ENCODE data around the gene FXYD4.

Gene FXYD4

DNA sequence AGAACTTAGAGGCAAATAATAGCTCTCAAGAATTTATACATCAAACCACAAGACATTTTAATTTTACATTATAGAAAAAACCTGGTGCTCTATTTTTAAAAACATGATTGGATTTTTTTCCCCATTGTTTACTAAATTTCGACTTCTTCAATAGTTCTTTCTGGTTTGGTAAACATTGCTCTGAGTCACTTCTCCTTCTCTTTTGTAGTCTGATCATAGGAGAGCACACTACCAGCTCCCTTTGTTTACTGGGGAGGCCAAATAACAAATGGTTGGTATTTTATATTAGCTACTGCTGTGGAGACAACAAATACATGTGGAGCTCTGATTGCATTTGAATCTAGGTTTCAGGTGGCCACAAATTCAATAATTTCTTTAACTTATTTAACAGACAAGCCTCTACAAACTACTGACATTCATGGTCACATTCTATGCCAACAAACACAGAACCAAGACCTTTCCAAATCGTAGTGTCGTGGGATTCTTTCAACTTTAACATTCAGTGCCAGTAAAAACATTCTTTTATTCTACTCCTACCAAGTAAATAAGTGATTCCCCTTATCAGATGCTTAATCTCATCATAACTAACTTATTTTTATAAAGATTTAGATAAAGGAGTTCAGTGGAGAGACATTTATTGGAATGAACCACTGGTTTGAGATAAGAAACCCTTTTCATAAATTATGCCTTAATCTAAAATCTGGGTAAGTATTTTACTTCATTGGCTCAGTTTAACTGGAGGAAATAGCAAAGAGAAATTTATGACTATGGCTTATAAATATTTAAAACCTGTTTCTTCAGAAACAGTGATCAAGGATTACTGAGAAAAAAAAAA is 17.7 kb upstream of the FXYD4 start:
- H3K4me3 ChIP-seq (ENCODE audit: low read length): no peak overlapping the region
- no peak for TF ChIP-seq ZNF274 (IDR thresholded peaks at IDR 0.05; ENCODE audit: low read depth, low read length)

DNA sequence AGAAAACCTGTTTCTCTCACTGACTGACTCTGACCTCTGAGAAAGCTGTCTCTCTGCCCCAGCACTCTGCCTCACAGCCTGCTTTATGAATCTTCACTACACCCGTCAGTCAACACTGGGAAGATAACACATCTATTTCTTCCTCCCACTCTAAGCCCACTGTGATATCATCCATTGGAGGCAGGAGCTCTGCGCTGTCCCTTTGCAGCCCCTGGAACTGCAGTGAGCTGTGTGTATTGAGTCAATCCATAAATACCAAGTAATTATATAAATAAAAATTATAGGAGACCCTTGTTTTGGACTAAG is 17.2 kb upstream of the FXYD4 start:
- H3K4me3 ChIP-seq (ENCODE audit: low read length): no peak overlapping the region
- TF ChIP-seq ZNF274 (IDR thresholded peaks at IDR 0.05; ENCODE audit: low read depth, low read length): no peak

DNA sequence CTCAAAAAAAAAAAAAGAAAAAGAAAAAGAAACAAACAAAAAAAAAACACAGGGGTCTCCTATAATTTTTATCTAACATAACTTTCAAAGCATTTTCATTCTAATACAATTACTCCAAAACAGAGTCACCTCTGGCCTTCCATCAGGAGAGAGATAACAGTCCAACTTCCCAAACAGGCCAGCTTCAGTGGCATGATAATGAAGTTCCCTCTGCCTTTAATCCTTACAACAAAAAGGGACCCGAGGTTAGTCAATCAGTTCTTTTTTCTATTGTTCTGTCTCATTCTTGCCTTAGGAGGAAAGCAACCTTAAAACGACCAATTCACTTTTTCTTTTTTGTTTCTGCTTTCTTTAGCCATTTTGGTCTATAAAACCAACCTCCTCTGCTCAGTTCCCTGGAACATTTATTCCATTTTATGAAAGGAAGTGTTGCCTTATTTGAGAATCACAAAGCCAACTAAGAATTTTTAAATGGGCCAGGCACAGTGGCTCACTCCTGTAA is 16.5 kb upstream of the FXYD4 start:
- TF ChIP-seq ZNF274 (IDR thresholded peaks at IDR 0.05; ENCODE audit: low read depth, low read length): no peak

DNA sequence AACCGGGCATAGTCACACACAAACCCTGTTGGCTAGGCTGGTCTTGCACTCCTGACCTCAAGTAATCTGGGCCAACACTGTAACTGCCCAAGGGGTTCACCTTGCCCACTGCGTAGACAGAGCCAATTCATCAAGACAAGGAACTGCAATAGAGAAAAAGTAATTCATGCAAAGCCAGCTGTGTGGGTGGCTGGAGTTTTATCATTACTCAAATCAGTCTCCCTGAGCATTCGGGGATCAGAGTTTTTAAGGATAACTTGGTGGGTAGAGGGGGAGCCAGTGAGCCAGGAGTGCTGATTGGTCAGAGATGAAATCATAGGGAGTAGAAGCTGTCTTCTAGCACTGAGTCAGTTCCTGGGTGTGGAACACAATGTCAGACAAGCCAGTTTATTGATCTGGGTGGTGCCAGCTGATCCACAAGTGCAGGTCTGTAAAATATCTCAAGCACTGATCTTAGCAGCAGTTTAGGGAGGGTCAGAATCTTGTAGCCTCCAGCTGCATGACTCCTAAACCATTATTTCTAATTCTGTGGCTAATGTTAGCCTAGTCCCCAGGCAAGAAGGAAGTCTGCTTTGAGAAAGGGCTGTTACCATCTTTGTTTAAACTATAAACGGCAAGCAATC is 15.6 kb upstream of the FXYD4 start:
- H3K4me3 ChIP-seq (ENCODE audit: low read length): no peak overlapping the region
- TF ChIP-seq ZNF274 (IDR thresholded peaks at IDR 0.05; ENCODE audit: low read depth, low read length): no peak

More for the DNA sequence above, 16.5 kb upstream of the FXYD4 start:
- no peak overlapping the region for H3K4me3 ChIP-seq (ENCODE audit: low read length)

DNA sequence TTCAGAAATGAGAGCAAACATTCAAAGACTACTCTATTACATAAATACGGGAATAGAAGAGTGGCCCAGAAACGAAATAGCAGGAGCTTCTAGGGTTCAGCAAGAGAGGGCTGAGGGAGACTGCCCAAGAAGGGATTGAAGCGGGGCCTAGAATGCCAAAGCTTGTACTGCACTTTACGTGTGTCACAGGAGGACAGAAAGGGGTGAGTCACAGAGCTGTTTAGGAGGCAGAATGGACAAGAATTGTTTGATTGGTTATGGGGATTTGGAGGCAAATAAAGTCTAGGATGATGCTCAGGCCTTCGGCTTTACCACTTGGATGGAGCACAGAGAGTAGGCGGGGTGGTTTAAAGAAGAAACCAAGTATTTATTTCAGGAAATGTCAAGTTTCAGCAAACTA is 11.3 kb upstream of the FXYD4 start:
- TF ChIP-seq ZNF274 (IDR thresholded peaks at IDR 0.05; ENCODE audit: low read depth, low read length): no peak
- no peak overlapping the region for H3K4me3 ChIP-seq (ENCODE audit: low read length)

DNA sequence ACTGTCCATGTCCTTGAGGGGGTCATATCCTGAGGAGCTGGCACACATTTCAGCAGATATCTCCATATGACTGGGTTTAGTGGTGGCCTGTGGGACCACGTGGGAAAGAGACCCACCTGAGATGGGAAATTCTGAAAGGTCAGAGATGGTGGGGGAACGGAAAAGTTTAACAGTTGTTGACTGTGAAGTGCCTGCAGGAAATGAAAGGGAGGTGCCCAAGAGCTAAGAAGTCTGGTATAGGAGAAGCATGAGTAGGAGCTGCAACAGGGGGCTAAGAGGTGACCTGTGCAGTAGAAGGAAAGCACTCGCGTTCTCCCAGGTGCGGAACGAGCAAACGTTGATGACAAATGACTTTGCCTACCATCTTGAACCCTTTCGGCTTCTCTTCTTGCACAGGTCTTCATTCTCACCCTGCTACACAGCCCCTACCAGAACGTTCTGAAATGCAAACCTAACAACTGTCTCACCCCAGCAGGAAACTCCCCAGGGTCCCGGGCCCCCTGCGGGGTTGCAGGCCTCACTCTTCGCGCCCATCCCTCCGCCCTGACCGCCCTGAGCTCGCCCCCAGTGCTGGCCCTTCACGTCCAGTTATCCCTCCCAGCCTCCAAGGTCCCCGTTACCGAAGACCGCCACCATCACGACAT is 9.8 kb upstream of the FXYD4 start:
- peak overlapping the region; percentile 76; the same call in 1 of the 2 replicates for H3K4me3 ChIP-seq (ENCODE audit: low read length)
- TF ChIP-seq ZNF274 (IDR thresholded peaks at IDR 0.05; ENCODE audit: low read depth, low read length): no peak

DNA sequence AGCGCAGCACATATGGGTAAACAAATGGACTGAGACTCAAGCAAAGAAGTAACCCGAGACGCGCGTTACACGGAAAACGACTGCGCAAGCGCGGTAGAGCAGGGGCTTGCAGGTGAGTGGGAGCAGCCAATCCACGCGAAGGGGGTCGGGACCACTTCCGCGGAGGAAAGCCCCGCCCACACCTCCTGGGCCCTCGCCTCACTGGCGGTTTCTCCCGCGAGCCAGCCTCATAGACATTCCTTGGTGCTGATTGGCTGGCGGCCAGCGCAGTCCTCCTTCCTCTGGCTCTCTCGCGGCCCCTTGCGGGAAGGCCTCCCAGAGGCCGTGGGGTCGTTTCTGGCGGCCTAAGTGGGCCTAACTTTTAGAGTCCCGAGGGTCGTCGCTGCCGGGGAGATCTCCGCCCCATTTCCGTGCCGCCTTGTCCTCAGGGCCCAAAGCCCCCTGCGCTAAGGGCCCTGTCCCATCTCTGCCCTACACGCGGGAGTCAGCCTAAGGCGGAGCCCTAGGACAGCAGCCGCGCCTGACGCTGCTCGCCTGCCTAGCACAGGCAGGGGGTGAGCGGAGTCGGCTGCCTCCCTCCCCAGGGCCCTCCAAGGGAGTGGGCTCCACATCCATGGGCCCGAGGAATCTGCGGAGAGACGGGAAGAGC is 9.1 kb upstream of the FXYD4 start:
- no peak for TF ChIP-seq ZNF274 (IDR thresholded peaks at IDR 0.05; ENCODE audit: low read depth, low read length)
- peak overlapping the region; percentile 76; the same call in 1 of the 2 replicates for H3K4me3 ChIP-seq (ENCODE audit: low read length)

DNA sequence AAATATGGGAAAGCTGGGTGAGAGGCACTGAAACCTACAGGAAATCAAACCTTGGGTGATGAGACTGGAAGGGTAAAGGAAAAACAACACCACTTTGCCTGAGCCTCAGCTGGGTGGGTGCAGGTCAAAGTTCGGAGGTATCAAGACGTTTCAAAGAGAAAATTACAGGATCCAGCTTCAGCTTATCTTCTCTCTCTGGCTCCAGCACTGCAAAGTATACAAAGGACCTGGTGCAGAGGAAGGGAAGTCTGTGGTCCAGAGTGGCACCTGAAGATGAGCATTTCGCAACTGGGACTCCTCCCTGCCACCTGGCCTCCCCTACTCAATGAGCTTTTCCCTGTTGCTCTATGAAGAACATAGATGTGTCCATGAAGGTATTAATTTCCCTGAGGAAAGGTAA is 6.4 kb upstream of the FXYD4 start:
- H3K4me3 ChIP-seq (ENCODE audit: low read length): no peak overlapping the region
- no peak for TF ChIP-seq ZNF274 (IDR thresholded peaks at IDR 0.05; ENCODE audit: low read depth, low read length)

DNA sequence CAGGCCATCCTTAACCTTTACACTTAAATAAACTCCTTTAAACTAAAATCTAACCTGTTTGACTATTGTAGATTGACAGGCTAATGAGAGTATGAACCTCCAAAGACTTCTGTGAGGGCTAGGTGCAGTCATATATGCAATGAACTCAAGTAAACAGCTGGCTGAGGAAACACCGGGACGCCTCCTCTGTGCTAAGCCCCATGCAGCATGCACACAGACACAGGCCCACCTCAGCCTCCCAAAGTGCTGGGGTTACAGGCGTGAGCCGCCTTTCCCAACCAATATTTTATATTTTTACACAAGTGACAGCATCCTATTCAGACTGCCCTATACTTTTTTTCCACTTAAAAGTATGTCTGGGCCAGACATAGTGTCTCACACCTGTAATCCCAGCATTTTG is 1.5 kb upstream of the FXYD4 start:
- no peak overlapping the region for H3K4me3 ChIP-seq (ENCODE audit: low read length)
- TF ChIP-seq ZNF274 (IDR thresholded peaks at IDR 0.05; ENCODE audit: low read depth, low read length): no peak

DNA sequence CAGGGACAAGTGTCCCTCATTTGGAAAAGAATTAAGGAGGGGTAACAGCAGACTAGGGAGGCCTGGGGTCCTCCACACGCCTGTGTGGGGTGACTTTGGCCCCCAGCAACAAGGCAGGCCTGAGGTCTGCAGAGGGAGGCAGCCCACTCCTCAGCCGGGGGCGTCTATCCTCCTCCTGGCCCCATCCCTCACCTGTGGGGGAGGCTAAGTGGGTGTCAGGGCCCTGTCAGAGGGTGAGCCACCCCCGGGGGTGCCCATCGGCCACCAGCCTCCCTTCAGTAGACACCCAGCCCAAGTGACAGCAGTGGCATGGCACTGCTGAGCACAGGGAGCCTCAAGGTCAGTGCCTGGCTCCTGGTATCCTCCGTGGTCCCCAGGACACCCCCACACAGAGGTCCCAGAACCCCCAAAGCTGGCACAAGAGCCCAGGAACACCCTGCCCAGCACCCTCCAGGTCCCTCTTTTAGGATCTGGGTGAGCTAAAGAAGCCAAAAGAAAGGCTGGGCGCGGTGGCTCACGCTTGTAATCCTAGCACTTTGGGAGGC is 693 bp upstream of the FXYD4 start:
- TF ChIP-seq ZNF274 (IDR thresholded peaks at IDR 0.05; ENCODE audit: low read depth, low read length): no peak
- no peak overlapping the region for H3K4me3 ChIP-seq (ENCODE audit: low read length)

DNA sequence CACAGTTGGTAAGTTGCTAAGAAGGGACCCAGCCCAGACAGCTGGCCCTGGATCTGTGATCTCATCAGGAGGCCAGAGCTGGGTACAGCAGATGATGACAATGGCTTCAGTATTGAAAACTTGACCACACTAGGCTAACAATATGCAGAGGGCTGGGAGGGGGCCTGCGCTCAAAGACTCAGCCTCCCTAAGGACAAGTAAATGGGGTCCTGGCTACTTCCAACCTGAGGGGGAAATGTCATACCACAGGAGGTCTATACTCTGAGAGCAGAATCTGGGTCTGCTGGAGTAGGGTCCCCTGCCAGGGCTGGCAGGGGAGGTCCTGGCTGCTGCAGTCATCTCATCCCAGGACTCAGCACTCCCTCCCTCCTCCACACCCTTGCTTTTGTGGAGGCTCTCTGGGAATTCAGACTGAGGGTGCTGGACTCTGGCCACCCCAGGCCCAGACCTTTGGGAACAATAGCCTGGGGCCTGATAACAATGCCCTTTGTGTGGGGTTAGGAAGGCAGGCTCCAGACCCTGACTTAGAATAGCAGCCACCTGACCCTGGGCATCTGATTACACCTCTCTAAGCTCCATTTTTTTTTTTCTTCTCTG is 1.4 kb downstream of the FXYD4 start:
- no peak for TF ChIP-seq ZNF274 (IDR thresholded peaks at IDR 0.05; ENCODE audit: low read depth, low read length)
- no peak overlapping the region for H3K4me3 ChIP-seq (ENCODE audit: low read length)

DNA sequence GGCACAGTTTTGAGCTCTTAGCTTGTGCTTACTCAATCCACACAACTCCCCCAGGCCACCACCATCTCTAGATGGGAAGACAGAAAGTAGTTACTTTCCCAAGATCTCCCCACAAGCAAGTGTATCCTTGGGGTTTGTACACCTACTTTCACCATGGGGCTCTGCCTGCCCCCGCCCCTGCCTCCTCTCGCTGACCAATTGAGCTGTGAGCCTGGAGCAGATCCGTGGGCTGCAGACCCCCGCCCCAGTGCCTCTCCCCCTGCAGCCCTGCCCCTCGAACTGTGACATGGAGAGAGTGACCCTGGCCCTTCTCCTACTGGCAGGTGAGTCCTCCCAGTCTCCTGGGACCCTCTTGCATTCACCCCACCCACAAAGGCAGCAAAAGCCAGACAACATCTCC is 2.0 kb downstream of the FXYD4 start:
- H3K4me3 ChIP-seq (ENCODE audit: low read length): no peak overlapping the region
- no peak for TF ChIP-seq ZNF274 (IDR thresholded peaks at IDR 0.05; ENCODE audit: low read depth, low read length)

DNA sequence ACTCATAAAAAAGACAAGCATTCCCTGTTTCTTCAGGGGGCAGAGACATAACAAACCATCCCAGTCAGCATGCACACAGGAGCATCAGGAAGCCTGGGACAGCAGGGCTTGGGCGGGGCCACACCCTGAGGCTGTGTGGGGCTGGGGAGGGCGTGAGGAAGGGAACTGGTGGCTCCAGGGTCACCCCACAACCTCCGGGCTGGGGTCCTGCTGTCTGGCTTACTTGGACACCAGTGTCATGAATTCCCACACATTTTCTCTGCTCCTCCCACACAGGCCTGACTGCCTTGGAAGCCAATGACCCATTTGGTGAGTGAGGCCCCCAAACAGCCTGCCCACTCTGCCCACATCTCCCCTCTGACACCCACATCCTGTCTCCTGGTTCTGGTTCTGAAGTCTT is 2.8 kb downstream of the FXYD4 start:
- TF ChIP-seq ZNF274 (IDR thresholded peaks at IDR 0.05; ENCODE audit: low read depth, low read length): no peak
- no peak overlapping the region for H3K4me3 ChIP-seq (ENCODE audit: low read length)
